ENCODE results near the gene PROS1. TPM values are rescaled to one million over a fixed set of nuclear protein-coding genes. Genes with fewer than 3 reads are reported as not detected.

PROS1 gene
- total RNA-seq, 1 experiment from 2014 or later: 23.4 TPM

GRCh38 chr3:93988764-93989163, 15.1 kb upstream of the PROS1 start:
- TF ChIP-seq, protein P1, sequence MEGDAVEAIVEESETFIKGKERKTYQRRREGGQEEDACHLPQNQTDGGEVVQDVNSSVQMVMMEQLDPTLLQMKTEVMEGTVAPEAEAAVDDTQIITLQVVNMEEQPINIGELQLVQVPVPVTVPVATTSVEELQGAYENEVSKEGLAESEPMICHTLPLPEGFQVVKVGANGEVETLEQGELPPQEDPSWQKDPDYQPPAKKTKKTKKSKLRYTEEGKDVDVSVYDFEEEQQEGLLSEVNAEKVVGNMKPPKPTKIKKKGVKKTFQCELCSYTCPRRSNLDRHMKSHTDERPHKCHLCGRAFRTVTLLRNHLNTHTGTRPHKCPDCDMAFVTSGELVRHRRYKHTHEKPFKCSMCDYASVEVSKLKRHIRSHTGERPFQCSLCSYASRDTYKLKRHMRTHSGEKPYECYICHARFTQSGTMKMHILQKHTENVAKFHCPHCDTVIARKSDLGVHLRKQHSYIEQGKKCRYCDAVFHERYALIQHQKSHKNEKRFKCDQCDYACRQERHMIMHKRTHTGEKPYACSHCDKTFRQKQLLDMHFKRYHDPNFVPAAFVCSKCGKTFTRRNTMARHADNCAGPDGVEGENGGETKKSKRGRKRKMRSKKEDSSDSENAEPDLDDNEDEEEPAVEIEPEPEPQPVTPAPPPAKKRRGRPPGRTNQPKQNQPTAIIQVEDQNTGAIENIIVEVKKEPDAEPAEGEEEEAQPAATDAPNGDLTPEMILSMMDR (IDR thresholded peaks at IDR 0.05; ENCODE audit: insufficient read depth in 1 of 2, low read depth in 1 of 2, low read length in 1 of 2, severe bottlenecking in 1 of 2, unreplicated experiment in 1 of 2): no peak
- Mint-ChIP-seq H3K27ac (ENCODE audit: unreplicated experiment) (no peak overlapping the region), H3K9me3 (ENCODE audit: unreplicated experiment) (no peaks in the 10 kb centered on the region), H3K27me3 (ENCODE audit: insufficient read depth, unreplicated experiment) (no peaks in the 10 kb centered on the region), H3K36me3 (ENCODE audit: insufficient read depth, unreplicated experiment) (no peaks in the 10 kb centered on the region), H3K4me1 (ENCODE audit: low read depth, unreplicated experiment) (no peaks in the 10 kb centered on the region), H3K4me3 (ENCODE audit: unreplicated experiment) (no peak overlapping the region)
- no TSS peak for BruUV-seq (replicated peaks)
- Histone ChIP-seq H3K27me3 (replicated peaks; ENCODE audit: control insufficient read depth, insufficient read depth, low read length) (no peaks in the 10 kb centered on the region), H3K4me1 (no peaks in the 10 kb centered on the region), H3K4me3 (ENCODE audit: low read depth, low read length) (no peak overlapping the region), H3K36me3 (ENCODE audit: control insufficient read depth, insufficient read depth, low read length) (no peaks in the 10 kb centered on the region), H3K9me3 (no peaks in the 10 kb centered on the region)
- intact Hi-C loops (cut with micrococcal nuclease; ENCODE audit: unreplicated experiment): no loop called here
- no peak for DNase-seq
- ChIA-PET CTCF (no interaction called here), POLR2A (no interaction called here)

DNA sequence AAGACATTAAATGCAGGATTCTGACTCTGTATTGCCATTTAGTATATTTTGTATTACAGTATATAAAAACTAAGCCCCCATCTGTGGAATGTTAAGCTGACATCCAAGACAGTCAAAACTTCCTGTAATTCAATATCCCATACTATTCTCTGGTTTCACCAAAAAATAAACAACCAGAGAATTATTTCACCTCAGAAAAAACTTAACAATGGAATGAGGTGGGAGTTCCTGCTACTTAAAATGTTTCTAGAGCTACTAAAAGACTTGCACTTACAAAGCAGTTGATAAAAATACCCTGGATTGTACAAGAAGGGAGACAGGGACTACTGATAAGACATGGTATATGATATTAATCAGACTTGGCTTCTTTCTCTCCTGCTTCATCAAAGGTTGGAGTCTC, 14.6 kb upstream of the PROS1 start:
- H3K36me3 Mint-ChIP-seq (ENCODE audit: insufficient read depth, unreplicated experiment): no peaks in the 10 kb centered on the region
- no peak overlapping the region for H3K27ac Mint-ChIP-seq (ENCODE audit: unreplicated experiment)
- TF ChIP-seq, protein P1 (IDR thresholded peaks at IDR 0.05; ENCODE audit: insufficient read depth in 1 of 2, low read depth in 1 of 2, low read length in 1 of 2, severe bottlenecking in 1 of 2, unreplicated experiment in 1 of 2): no peak
- Histone ChIP-seq H3K27me3 (replicated peaks; ENCODE audit: control insufficient read depth, insufficient read depth, low read length) (no peaks in the 10 kb centered on the region), H3K36me3 (ENCODE audit: control insufficient read depth, insufficient read depth, low read length) (no peaks in the 10 kb centered on the region), H3K4me1 (no peaks in the 10 kb centered on the region), H3K9me3 (no peaks in the 10 kb centered on the region), H3K4me3 (ENCODE audit: low read depth, low read length) (no peak overlapping the region)
- H3K9me3 Mint-ChIP-seq (ENCODE audit: unreplicated experiment): no peaks in the 10 kb centered on the region
- no peak overlapping the region for H3K4me3 Mint-ChIP-seq (ENCODE audit: unreplicated experiment)
- no TSS peak for BruUV-seq (replicated peaks)
- no peaks in the 10 kb centered on the region for H3K4me1 Mint-ChIP-seq (ENCODE audit: low read depth, unreplicated experiment)
- H3K27me3 Mint-ChIP-seq (ENCODE audit: insufficient read depth, unreplicated experiment): no peaks in the 10 kb centered on the region
- POLR2A ChIA-PET: no interaction called here
- intact Hi-C loops (cut with micrococcal nuclease; ENCODE audit: unreplicated experiment): no loop called here
- DNase-seq: no peak
- CTCF ChIA-PET: no interaction called here

DNA sequence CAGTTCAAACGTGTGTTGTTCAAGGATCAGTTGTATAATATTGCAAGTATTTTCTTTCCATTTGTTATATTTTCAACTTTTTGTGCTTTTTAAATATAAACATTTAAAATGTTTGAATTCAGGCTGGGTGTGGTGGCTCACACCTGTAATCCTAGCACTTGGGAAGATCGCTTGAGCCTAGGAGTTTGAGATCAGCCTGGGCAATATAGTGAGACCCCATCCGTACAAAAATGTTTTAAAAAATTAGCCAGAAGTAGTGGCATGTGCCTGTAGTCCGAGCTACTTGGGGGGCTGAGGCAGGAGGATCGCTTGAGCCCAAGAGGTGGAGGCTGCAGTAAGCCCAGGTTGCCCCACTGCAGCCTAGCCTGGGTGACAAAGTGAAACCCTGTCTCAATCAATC, 10.9 kb upstream of the PROS1 start:
- Histone ChIP-seq H3K36me3 (ENCODE audit: control insufficient read depth, insufficient read depth, low read length) (no peaks in the 10 kb centered on the region), H3K4me1 (no peaks in the 10 kb centered on the region), H3K4me3 (ENCODE audit: low read depth, low read length) (no peak overlapping the region), H3K27me3 (replicated peaks; ENCODE audit: control insufficient read depth, insufficient read depth, low read length) (no peaks in the 10 kb centered on the region), H3K9me3 (no peaks in the 10 kb centered on the region)
- POLR2A ChIA-PET: no interaction called here
- no peak overlapping the region for H3K4me3 Mint-ChIP-seq (ENCODE audit: unreplicated experiment)
- no TSS peak for BruUV-seq (replicated peaks)
- no peak for DNase-seq
- intact Hi-C loops (cut with micrococcal nuclease; ENCODE audit: unreplicated experiment): no loop called here
- TF ChIP-seq, protein P1 (IDR thresholded peaks at IDR 0.05; ENCODE audit: insufficient read depth in 1 of 2, low read depth in 1 of 2, low read length in 1 of 2, severe bottlenecking in 1 of 2, unreplicated experiment in 1 of 2): no peak
- CTCF ChIA-PET: no interaction called here
- H3K27me3 Mint-ChIP-seq (ENCODE audit: insufficient read depth, unreplicated experiment): no peaks in the 10 kb centered on the region
- H3K36me3 Mint-ChIP-seq (ENCODE audit: insufficient read depth, unreplicated experiment): peaks cover 6% of the 10 kb centered on the region
- no peaks in the 10 kb centered on the region for H3K9me3 Mint-ChIP-seq (ENCODE audit: unreplicated experiment)
- H3K27ac Mint-ChIP-seq (ENCODE audit: unreplicated experiment): no peak overlapping the region
- H3K4me1 Mint-ChIP-seq (ENCODE audit: low read depth, unreplicated experiment): peaks cover 2% of the 10 kb centered on the region
